ENCODE data around the gene CROCC2.

CROCC2 gene

DNA sequence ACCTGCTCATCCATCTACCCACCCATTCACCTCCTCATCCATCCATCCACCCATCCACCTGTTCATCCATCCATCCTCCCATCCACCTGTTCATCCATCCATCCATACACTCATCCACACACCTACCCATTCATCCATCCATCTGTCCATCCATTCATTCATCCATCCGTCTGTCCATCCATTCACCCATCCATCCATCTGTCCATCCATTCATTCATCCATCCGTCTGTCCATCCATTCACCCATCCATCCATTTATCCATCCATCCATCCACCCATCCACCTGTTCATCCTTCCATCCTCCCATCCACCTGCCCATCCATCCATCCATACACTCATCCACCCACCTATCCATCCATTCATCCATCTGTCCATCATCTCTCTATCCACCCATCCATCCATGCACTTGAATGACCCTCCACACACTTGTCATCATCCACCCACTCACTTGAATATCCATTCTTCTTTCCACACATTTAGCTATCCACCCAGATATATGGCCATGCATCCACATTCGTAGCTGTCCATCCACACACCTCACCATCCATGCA lies 45.0 kb downstream of the CROCC2 start:
- no peak for DNase-seq (ENCODE audit: low read depth in 2 of 2)
- TF ChIP-seq, protein P1, sequence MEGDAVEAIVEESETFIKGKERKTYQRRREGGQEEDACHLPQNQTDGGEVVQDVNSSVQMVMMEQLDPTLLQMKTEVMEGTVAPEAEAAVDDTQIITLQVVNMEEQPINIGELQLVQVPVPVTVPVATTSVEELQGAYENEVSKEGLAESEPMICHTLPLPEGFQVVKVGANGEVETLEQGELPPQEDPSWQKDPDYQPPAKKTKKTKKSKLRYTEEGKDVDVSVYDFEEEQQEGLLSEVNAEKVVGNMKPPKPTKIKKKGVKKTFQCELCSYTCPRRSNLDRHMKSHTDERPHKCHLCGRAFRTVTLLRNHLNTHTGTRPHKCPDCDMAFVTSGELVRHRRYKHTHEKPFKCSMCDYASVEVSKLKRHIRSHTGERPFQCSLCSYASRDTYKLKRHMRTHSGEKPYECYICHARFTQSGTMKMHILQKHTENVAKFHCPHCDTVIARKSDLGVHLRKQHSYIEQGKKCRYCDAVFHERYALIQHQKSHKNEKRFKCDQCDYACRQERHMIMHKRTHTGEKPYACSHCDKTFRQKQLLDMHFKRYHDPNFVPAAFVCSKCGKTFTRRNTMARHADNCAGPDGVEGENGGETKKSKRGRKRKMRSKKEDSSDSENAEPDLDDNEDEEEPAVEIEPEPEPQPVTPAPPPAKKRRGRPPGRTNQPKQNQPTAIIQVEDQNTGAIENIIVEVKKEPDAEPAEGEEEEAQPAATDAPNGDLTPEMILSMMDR (IDR thresholded peaks at IDR 0.05; ENCODE audit: low read depth, low read length) = no peak
- no peak overlapping the region for H3K4me3 ChIP-seq (replicated peaks in 1 of 2; ENCODE audit: low read depth in 2 of 2, low read length in 2 of 2)

DNA sequence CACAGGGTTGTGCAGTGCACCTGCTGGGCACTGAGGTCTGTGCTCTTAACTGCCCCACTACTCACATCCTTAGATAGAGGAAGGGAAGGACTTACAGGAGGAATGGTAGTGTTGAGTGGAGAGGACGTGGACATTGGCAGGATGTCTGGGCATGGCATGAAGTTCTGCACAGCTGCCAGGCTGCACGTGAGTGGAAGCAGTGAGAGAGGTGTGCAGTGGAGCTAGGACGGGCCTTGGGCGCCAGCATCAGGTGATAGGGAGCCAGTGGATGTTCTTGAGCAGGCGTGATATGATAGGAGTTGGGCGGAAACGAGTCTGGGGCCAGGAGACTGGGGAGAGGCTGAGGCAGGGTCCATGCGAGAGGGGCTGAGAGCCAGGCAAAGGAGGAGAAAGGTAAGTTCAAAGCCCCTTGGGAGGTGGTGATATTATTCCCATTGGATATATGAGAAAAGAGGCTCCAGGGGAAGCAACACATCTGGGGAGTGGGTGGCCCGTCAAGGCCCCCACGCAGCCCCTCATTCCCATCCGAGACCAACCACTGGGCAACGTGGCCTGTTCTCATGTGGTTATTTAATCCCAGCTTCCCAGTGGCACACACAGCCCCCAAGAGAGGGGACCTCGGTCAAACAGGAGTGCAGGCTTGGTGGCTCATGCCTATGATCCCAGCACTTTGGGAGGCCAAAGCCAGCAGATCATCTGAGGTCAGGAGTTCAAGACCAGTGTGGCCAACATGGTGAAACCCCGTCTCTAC lies 46.5 kb downstream of the CROCC2 start:
- TF ChIP-seq, protein P1 (IDR thresholded peaks at IDR 0.05; ENCODE audit: low read depth, low read length) = no peak
- no peak for DNase-seq (ENCODE audit: low read depth in 2 of 2)
- no peak overlapping the region for H3K4me3 ChIP-seq (replicated peaks in 1 of 2; ENCODE audit: low read depth in 2 of 2, low read length in 2 of 2)

DNA sequence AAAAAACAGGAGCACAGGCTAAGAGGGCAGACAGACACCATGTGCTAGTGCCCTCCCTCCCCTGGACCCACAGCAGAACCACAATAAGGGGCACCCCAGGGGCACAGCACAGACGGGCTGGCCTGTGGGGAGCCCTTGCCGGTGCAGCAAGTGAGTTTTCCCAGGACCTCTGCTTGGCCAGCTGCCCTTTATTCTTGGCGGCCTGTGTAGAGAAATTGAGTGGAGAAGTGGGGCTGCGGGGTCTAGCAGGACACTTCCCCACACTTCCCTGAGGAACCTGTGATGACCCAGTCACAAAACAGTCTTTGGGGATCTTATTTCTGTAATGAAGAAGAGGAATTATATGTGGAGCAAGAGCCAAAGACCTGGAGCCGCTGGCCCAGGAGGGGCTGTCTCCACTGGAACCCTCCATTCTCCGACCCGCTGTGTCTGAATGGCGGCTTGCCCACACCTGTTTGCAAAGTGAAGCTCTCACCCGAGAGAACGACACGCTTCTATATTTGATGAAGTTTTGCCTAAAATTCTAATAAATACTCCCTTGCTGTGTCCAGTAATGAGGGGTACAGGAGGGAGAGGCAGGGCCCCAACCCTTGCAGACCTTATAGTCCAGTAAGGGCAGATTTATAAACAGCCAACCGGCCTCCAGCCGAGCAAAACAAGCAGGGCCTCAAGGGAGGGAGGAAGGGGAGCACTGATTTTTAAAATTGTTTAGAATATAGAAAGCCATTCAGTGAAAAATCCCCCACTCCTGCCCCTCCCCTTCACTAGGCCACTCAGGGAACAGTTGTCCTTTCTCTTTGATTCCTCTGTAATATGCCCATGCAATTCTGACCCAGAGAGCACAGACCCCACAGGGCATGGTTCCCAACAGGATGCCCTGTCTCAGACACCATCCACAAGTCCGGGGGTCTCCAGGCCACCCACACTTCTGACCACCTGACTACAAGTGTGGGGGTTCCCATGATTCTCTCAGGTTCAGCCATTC lies 47.6 kb downstream of the CROCC2 start:
- H3K4me3 ChIP-seq (replicated peaks in 1 of 2; ENCODE audit: low read depth in 2 of 2, low read length in 2 of 2) = no peak overlapping the region
- TF ChIP-seq, protein P1 (IDR thresholded peaks at IDR 0.05; ENCODE audit: low read depth, low read length) = no peak
- DNase-seq (ENCODE audit: low read depth in 2 of 2) = no peak

DNA sequence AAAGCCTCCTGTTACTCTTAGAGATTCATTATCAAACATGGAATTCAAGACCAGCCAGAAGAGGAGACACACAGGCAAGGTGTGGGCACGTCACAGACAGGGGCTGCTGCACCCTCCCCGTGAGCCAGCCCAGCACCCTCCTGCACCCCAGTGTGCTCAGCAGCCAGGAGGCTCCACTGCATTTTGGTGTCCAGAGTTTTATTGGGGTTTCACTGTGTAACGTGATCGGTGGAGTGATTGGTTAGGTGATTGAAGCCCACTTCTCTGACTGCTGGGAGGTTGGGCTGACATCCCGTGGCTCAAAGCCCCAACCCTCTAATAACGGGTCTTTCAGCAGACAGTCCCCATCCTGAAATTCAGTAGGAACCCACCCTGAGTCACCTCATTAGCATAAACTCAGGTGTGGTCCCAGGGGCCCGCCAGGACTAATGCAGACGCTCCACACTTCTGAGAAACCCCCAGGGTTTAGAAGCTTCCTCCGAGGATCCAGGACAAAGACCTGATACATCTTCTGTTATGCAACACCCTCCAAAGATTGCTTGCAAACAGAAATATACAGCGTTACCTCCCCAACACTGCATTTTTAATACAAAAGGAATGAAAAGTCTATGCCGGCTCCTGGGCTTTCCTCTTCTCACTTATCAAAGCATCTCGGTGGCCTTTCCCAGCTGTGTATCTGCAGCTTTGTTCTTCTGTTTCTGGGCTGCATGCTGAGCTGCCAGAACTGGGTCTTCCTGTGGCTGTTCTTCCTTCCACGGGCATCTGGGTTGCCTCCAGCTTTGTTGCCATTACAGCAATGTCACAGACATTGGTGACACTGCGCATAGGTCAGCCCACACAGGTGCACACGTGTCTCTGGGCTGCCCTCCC lies 48.5 kb downstream of the CROCC2 start:
- TF ChIP-seq, protein P1 (IDR thresholded peaks at IDR 0.05; ENCODE audit: low read depth, low read length) = no peak
- H3K4me3 ChIP-seq (replicated peaks in 1 of 2; ENCODE audit: low read depth in 2 of 2, low read length in 2 of 2) = no peak overlapping the region
- no peak for DNase-seq (ENCODE audit: low read depth in 2 of 2)

DNA sequence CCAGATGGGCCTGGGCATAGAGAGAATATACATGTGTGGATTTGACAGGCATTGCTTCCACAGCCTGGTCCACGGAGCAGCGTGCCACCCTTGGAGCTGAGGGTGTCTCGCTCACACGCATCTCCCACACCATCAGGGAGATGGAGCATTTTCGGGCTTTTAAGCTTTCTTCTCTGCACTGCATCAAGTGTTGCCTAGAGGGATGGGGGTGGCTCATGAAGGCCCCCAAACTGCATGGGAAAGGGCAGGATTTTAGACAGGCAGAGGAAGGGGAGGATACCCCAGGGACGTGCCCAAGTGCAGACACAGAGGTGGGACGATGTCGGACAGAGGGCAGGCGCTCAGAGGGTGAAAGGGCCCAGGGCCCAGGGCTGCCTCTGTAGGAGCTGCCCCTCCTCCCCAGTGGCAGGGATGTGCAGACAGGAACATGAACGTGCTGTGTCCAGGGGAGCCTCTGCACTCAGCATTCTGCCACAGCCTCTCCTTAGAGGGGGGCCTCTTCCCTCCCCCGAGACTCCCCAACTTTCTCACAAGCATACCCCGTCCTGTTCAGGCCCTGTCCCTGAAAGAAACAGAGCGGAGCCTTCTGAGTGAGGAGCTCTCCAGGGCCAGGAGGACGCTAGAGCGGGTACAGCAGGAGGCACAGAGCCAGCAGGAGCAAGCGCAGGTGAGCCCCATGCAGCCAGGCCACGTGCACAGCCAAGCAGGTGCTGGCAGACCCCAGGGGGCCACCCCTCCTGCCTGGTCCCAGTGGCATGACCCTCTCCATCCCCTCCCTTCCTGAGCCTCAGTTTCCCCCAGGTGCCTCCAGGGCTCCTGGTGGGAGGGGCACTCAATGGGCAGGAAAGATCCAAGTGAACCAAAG lies 49.4 kb downstream of the CROCC2 start:
- DNase-seq (ENCODE audit: low read depth in 2 of 2) = no peak
- TF ChIP-seq, protein P1 (IDR thresholded peaks at IDR 0.05; ENCODE audit: low read depth, low read length) = no peak
- no peak overlapping the region for H3K4me3 ChIP-seq (replicated peaks in 1 of 2; ENCODE audit: low read depth in 2 of 2, low read length in 2 of 2)

All from cardiac fibroblast (primary cell).